ENCODE data around the gene RHCG.

RHCG gene

DNA sequence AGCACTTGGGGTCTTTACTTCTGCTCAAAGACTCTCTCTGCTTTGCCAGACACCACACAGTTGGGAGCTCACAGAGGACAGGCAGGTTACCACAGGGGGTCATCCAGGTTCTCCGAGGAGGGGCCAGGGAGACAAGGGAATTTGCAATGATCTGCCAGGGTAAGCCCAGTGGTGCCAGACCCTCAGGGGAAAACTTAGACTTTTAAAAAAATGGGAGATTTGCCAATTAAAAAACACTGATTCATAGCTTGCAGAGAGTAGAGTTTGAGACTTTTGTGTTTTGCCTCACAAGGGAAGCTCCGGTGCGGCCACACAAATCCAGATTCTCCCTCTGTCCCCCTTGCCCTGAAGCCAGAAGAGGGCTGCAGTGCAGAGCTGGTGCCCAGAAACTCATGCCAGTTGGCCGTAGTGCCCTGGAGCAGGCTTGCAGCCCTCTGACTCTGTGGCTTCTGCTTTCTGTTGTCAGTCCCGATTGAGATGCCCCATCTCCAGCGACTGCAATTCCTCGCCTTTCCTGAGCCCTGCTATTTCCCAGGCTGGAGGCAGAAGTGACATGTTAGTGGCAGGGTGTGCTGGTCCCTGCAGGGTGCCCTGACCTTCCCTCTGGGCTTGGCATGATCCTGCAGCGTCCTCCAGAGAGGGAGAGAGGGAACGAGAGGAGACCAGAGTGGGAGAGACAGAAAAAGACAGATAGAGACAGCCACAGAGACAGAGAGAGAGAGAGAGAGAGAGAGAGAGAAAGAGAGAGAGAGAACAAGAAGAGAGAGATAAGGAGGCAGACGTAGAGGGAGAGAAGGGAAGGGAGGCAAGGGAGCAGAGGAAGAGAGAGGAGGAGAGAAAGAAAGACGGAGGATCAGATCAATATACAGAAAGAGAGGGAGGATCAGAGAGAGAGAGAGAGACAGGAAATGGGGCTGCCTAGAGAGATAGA is 46.0 kb downstream of the RHCG start:
- peaks cover 5% of the 10 kb centered on the region for H3K27me3 ChIP-seq (ENCODE audit: insufficient read depth, poor library complexity, severe bottlenecking)
- peak; percentile 48 for ATAC-seq (ENCODE audit: low read depth)

DNA sequence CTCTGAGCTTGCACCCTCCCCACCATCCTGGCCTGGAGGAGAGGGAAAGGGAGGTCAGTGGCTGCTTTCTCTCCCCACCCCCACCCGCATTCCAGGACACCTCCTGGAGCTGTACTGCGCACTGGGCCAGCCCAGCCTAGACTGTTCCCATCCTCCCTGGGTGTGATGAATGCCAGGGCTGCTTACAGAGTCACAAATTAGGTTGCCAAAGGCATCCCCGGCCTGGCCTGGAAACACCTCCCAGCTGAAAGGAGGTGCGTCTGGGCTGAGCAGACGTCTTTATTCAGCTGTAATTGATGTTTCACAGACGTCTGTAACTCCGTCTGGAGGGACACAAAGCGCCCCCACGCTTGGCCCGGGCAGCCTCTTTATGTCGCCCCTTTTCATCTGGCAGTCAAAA is 47.6 kb downstream of the RHCG start:
- ATAC-seq (ENCODE audit: low read depth): 0 out of 3 replicates have a peak, but pooled peaks have one; percentile 13
- no peaks in the 10 kb centered on the region for H3K36me3 ChIP-seq (ENCODE audit: low read depth)
- H3K27me3 ChIP-seq (ENCODE audit: insufficient read depth, poor library complexity, severe bottlenecking): peaks cover 5% of the 10 kb centered on the region
- no peak overlapping the region for H3K4me3 ChIP-seq (ENCODE audit: severe bottlenecking)
- no peaks in the 10 kb centered on the region for H3K4me1 ChIP-seq (ENCODE audit: insufficient read depth, poor library complexity, severe bottlenecking)
- no peaks in the 10 kb centered on the region for H3K9me3 ChIP-seq (ENCODE audit: severe bottlenecking)
- H3K27ac ChIP-seq (ENCODE audit: poor library complexity, severe bottlenecking): no peak overlapping the region
- TF ChIP-seq, protein P1, sequence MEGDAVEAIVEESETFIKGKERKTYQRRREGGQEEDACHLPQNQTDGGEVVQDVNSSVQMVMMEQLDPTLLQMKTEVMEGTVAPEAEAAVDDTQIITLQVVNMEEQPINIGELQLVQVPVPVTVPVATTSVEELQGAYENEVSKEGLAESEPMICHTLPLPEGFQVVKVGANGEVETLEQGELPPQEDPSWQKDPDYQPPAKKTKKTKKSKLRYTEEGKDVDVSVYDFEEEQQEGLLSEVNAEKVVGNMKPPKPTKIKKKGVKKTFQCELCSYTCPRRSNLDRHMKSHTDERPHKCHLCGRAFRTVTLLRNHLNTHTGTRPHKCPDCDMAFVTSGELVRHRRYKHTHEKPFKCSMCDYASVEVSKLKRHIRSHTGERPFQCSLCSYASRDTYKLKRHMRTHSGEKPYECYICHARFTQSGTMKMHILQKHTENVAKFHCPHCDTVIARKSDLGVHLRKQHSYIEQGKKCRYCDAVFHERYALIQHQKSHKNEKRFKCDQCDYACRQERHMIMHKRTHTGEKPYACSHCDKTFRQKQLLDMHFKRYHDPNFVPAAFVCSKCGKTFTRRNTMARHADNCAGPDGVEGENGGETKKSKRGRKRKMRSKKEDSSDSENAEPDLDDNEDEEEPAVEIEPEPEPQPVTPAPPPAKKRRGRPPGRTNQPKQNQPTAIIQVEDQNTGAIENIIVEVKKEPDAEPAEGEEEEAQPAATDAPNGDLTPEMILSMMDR (IDR thresholded peaks at IDR 0.05; ENCODE audit: poor library complexity, severe bottlenecking): no peak
- no peak for DNase-seq (ENCODE audit: low spot score)

More for the DNA sequence above, 46.0 kb downstream of the RHCG start:
- no peak overlapping the region for H3K27ac ChIP-seq (ENCODE audit: poor library complexity, severe bottlenecking)
- no peaks in the 10 kb centered on the region for H3K9me3 ChIP-seq (ENCODE audit: severe bottlenecking)
- DNase-seq (ENCODE audit: low spot score): no peak
- H3K36me3 ChIP-seq (ENCODE audit: low read depth): no peaks in the 10 kb centered on the region
- H3K4me3 ChIP-seq (ENCODE audit: severe bottlenecking): no peak overlapping the region
- TF ChIP-seq, protein P1 (IDR thresholded peaks at IDR 0.05; ENCODE audit: poor library complexity, severe bottlenecking): no peak
- no peaks in the 10 kb centered on the region for H3K4me1 ChIP-seq (ENCODE audit: insufficient read depth, poor library complexity, severe bottlenecking)

DNA sequence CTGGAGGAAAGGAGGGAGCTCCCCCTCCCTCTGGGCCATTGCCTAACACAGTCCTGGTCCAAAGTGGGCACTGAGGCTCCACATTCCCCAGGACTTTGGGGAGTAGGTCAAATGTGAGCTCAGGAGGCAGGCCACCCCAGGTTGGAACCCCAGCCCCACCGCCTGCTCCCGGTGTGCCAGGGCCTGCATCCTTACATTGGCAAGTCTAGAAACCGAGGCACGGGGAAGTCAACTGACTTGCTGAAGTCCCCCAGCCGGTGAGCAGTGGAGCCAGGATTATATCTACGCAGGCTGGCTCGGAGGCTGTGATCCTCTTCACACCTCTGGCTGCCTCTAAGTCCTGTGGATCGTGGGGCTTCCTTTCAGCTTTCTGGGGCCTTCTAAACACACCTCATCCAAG is 48.7 kb downstream of the RHCG start:
- TF ChIP-seq, protein P1 (IDR thresholded peaks at IDR 0.05; ENCODE audit: poor library complexity, severe bottlenecking): no peak
- ATAC-seq (ENCODE audit: low read depth): no peak
- H3K4me3 ChIP-seq (ENCODE audit: severe bottlenecking): no peak overlapping the region

DNA sequence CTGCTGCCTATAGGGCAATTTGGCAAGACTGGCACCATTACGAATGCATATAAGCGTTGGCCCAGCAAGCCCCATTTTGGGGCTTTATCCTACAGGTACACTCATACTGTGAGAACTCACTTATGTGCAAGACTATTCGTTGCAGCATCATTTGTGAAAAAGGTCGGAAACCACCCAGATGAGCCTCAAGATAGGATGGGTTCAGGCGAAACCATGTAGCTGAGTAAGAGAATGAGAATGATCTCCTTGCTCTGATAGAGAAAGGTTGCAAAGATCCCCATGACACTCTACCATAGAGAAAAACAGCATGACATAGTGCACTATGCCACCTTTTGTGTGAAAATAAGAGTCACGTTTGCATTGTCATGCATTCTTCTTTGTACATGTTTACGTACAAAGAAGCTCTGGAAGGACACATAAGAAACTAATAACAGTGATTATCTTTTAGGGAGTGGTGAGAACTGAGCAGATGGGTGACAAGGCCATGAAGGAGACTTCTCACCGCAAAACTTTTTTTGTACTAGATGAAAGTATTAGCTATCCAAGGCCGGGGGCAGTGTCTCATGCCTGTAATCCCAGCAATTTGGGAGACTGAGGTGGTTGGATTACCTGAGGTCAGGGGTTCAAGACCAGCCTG is 50.0 kb downstream of the RHCG start:
- no peaks in the 10 kb centered on the region for H3K36me3 ChIP-seq (ENCODE audit: low read depth)
- no peaks in the 10 kb centered on the region for H3K4me1 ChIP-seq (ENCODE audit: insufficient read depth, poor library complexity, severe bottlenecking)
- ATAC-seq (ENCODE audit: low read depth) (no peak), DNase-seq (ENCODE audit: low spot score) (no peak)
- no peak overlapping the region for H3K4me3 ChIP-seq (ENCODE audit: severe bottlenecking)
- H3K9me3 ChIP-seq (ENCODE audit: severe bottlenecking): no peaks in the 10 kb centered on the region
- TF ChIP-seq, protein P1 (IDR thresholded peaks at IDR 0.05; ENCODE audit: poor library complexity, severe bottlenecking): no peak
- no peak overlapping the region for H3K27ac ChIP-seq (ENCODE audit: poor library complexity, severe bottlenecking)
- H3K27me3 ChIP-seq (ENCODE audit: insufficient read depth, poor library complexity, severe bottlenecking): peaks cover 5% of the 10 kb centered on the region

More for the DNA sequence above, 48.7 kb downstream of the RHCG start:
- Histone ChIP-seq H3K36me3 (ENCODE audit: low read depth) (no peaks in the 10 kb centered on the region), H3K9me3 (ENCODE audit: severe bottlenecking) (no peaks in the 10 kb centered on the region), H3K27ac (ENCODE audit: poor library complexity, severe bottlenecking) (no peak overlapping the region), H3K27me3 (ENCODE audit: insufficient read depth, poor library complexity, severe bottlenecking) (peaks cover 5% of the 10 kb centered on the region), H3K4me1 (ENCODE audit: insufficient read depth, poor library complexity, severe bottlenecking) (no peaks in the 10 kb centered on the region)
- DNase-seq (ENCODE audit: low spot score): no peak

All from RWPE2 (cell line).